GM19351 (cell line): ENCODE results near the gene MCOLN3.

ENCODE experiments used
- ATAC-seq: cut with Tn5 transposase; IDR thresholded peaks from one replicate; pipeline ENCODE4 v1.9.1; 2021; ENCODE audit warnings: mild to moderate bottlenecking, moderate library complexity; ENCODE audit not compliant: unreplicated experiment

The MCOLN3 gene, protein sequence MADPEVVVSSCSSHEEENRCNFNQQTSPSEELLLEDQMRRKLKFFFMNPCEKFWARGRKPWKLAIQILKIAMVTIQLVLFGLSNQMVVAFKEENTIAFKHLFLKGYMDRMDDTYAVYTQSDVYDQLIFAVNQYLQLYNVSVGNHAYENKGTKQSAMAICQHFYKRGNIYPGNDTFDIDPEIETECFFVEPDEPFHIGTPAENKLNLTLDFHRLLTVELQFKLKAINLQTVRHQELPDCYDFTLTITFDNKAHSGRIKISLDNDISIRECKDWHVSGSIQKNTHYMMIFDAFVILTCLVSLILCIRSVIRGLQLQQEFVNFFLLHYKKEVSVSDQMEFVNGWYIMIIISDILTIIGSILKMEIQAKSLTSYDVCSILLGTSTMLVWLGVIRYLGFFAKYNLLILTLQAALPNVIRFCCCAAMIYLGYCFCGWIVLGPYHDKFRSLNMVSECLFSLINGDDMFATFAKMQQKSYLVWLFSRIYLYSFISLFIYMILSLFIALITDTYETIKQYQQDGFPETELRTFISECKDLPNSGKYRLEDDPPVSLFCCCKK

DNA sequence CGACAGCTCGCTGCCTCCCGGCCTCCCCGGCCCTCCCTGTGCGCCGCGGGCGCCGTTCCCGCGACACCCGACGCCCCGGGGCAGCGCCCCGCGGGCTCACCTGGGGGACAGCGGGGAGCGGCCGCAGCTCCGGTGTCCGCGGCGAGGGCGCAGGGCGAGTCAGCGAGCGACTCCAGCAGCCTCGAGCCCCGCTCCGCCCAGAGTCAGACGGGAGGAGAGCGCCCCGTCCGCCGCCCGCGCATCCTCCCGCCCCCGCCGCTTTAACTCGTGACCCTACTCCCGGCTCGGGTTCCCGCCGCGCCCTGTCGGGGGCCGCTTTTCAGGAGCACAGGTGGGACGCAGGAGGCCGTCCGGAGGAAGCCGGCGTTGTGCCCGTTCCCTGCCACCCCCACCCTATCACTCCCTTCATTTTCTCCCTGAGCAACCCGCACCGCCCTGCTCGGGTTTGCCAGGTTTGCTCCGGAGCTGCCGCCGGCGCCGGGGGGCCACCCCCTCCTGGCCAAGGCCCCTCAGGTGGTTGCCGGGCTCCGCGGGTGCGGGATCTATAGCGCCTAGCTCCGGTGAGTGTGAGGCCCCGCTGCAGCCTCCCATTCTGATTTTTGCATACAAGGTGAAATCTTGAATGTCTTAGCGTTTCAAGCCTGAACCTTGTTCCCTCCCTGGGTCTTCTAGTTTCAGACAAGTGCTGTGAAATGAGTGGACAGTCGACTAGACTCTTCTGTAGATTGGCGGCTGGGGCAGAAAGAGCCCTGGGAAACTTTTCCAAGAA, at the start of gene MCOLN3:
Gene MCOLN3 (minus strand): TSS at position 205 of the 769 bp plus-strand sequence. CDS start 3,140 bp downstream, outside the sequence.
- peak; percentile 67 for ATAC-seq

DNA sequence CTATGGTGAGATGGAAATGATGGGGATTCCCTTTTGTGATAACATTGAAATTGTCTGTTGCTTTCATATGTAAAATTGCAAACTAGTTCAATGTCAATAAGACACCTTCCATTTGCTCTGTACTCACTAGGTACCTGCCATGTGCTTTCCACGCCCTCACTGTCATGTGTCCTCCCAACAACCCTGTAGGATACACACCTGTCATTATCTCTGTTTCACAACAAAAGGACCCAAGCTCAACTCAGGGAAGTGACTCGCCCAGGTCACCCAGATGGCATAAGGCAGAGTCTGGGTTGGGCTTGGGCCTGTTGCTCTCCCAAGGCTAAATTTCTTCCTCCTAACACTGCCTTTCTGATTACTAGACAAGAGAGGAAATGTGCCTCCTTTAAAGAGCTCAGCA, 45.3 kb upstream of the MCOLN3 start:
- no peak for ATAC-seq

DNA sequence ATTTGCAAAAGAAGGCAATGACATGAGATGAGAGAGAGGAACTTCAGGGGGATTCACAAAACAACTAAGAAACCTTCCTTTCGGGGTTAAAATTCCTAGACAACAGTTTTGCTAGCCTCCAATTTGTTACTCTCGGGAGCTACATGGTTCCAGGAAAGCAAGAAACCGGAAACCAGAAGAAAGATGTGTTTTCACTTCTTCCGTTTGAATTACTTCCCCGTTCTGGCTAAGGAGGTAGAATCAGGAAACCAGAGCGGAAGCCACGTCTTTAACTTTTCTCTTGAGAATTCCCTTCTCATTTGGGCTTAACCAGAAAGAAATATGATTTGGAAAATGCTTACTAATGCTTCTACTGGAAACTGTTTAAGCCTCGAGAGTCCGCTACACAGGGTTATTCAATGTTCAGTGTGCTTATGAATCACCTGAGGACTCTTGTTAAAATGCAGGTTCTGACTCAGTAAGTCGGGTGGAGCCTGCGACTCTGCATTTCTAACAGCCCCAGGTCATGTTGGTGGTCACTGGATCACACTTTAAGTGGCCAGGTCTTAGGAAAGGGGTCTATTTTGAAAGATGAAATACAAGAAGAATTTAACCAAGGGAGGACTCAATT, 43.5 kb upstream of the MCOLN3 start:
- ATAC-seq = no peak

DNA sequence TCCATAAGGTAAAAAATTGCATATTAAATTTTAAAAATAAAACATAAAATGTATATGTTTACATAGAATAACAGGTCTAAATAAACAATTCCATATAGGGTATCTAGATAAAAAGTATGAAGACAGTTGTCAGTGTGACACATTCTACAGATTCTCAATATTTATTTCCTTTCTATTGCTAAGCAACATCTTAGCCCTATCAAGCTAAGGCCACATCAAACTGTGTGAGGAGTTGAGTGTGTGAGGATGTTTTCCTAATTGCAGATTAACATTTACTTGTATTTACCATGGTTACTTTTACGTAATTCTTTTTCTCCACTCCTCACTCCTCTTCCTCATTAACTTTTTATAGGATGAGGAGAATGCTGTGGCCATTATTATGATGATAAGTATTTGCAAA, 41.9 kb upstream of the MCOLN3 start:
- ATAC-seq = no peak

DNA sequence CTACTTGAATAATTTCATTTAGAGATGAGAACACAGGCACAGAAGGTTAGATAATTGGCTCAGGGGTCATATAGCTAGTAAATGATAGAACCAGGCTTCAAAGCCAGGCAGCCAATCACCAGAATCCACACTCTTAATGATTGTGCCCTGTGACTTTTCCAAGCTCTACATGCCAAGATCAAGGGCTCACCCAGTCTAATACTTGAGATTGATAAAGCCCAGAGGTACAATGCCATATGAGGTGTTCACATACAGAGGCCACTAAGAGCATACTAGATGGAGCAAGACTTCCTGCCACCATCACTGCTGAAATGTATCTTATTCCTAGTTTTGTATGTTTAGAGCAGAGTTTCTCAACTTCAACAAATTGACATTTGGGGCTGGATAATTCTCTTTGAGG, 40.9 kb upstream of the MCOLN3 start:
- ATAC-seq = no peak

DNA sequence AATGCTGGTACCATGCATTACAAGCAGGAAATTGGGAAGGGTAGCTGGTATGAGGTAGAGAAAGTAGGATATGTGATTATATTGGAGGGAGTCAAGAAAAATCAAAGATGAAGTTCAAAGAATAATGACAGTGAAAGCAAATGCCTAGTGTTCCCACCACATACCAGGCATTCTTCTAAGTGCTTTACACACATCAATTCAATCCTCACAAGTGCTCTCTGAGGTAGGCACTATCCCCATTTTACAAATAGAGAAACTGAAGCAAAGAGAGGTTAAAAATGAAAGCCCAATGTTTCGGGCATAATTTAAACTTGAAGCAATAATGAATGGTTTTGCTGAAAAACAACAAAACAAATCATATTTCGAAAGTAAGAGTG, 40.1 kb upstream of the MCOLN3 start:
- no peak for ATAC-seq

DNA sequence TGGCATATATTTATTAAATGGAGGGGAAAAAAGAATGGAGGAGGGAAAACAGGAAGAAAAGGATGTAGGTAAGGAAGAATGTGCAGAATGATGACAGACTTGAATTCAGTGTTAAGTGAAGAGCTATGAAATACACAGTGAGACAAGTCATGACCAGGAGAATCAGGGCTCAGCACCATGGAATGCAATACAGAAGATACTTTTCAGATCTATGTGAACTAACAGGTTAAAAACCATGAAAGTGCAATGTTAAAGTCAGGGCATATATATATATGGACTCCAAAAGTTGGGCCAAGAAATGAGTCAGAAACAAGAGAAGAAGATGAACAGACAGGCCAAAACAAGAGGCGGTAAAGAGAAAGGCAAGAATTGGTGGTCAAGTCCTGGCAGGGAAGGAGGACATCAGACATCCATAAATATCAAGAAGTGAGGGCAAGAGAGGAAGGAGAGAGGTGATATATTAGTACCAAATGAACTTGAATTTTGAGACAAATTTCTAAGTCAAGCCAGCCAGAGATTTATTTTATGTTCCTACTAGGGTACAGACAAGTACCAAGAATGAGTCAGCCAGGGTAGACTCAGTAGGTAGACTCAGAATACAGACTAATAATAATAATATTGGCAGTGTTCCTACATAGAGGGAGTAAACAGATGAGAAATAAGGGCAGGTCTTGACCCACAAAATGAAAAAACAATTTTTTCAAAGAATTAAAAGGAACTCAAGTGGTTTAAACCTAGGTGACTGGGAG, 39.5 kb upstream of the MCOLN3 start:
- ATAC-seq = no peak

DNA sequence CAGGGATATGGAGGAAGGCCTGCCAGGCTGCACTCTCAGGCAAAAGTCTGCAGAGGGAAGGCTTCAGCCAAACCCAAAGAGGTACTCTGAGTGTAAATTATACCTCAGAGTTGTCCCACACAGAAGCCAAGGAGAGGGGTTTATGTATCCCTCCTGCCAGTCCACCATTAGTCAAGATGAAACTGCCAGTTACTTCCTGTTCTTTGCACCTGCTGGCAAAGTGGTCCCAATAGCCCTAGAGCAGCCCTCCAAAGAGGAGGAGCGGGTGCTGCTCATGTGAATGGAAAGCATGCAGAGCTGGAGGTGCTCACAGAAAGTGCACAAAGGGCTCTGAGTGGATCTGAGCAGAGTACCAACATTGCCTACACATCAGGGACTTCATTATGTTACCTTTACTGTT, 37.1 kb upstream of the MCOLN3 start:
- ATAC-seq = no peak

DNA sequence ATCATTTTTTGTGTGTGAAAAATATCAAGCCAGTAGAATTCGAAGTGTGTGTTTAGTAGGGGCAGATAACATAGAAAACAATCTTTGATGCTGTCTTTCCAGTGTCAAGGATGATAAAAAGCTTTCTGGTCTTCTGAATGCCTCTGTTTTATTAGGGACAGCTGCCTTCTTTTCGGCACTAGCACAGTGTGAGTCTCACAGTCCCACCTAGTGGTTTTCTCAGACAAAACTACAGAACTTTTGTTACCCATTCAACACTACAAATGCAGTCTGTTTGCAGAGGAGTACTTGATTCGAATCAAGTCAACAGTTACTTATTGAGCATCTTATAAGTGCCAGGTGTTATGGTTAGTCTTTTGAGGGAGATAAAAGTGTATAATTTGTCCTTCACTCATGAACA, 30.6 kb upstream of the MCOLN3 start:
- ATAC-seq = no peak

DNA sequence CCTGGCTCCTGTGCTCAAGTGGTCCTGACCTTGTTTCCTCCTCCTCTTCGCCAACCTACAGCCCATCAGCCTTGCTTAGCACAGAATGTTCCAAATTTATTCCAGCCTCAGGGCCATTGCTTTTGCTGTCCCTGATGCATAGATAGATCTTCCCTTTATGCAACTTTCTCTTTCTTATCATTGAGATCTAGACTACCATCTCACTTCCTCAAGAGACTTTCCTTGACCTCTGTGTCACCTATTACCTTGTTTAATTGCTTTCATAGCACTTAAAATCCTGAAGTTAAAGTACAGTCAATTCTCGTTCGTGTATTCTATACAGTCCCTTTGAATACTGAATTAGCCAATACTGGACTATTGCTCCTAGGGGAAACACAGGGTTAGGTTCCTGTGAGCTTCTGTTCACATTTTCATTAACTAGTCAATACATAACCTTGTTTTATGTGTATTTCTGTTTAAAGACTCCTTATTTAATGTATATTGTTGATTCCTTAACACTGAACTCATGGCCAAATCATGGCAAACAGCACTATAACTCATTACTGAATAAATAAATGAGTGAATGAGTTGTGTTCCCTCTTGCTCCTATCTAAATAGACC, 26.2 kb upstream of the MCOLN3 start:
- no peak for ATAC-seq

DNA sequence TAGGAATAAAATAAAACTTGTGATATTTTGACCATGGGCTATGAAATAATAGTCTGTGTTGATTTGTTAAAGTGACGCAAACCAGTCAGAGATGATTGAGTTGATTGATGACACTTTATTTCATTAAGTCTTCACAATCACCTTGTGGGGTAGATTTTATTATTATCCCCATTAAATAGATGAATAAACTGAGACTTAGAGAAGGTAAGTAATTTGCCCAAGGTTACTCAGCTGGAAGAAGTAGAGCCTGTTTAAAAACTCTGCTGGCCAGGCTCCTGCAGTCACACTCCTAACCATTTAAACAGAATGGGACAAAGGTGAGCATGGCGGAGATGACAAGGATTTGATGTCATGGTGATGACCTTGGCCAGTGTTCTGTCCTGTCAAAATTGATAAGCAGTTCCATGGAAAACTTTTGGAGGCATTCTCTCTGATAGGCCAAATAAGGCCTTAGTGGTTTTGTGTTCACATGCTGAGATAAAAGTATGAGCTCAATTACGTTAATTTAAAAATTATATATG, 22.7 kb upstream of the MCOLN3 start:
- ATAC-seq = no peak

DNA sequence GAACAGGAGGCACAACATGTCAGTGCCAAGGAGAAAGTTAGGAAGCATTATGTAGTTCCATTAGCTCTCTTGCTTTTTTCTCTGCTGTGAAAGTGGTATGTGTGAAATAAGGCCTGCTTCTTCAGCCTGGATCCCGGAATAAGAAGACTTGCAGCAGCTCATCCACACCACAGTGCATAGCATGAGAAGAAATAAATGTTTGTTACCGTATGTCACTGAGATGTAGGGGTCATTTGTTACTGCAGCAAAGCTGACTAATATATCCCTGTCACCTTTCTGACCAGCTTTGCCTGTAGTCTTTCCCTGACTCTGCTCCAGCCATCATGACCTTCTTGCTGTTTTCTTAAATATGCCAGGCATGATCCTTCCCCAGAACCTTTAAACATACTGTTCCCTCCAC, 20.5 kb upstream of the MCOLN3 start:
- no peak for ATAC-seq

DNA sequence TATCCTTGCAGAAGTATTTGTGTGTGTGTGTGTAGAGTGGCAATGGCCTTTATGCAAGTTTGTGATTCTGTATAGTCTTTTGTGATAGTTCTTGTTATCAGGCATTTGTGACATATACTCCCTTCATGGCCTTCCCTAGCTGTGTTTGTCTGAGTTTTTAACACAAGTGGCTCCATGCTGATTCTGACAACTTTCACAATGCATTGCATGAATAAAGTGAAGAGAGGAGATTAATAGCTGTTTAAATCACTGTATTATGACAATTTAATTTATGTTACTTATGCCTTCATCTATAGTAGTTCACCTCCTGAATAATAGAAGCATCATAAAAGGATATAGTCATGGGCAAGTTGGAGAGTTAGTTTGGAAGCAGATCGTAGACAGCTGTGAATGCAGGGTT, 17.2 kb upstream of the MCOLN3 start:
- ATAC-seq = no peak

DNA sequence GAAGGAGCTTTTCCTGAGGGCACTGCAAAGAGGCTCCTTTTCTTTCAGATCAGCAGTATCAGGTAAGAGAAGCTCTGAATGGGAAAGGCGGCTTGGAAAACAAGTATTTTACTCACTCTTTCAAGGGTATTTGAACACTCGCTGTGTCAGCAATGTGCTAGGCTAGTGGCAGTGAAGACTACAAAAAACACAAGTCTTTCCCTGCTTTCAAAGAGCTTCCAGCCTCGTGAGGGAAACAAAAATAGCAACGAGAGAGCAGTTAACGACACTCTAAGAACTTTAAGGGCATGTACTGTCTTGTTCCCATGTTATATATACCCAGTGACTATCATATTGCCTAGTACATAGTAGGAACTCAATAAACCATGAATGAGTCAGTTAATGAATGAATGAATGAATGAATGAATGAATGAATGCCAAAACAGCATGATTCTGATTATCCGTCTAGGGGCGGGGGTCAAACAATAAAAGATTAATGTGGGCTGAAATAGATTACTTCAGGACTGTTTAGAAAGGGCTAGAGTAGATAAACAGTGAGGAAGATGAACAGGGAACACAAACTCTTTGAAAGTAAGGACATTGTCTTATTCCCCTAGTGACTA, 14.2 kb upstream of the MCOLN3 start:
- ATAC-seq = no peak

DNA sequence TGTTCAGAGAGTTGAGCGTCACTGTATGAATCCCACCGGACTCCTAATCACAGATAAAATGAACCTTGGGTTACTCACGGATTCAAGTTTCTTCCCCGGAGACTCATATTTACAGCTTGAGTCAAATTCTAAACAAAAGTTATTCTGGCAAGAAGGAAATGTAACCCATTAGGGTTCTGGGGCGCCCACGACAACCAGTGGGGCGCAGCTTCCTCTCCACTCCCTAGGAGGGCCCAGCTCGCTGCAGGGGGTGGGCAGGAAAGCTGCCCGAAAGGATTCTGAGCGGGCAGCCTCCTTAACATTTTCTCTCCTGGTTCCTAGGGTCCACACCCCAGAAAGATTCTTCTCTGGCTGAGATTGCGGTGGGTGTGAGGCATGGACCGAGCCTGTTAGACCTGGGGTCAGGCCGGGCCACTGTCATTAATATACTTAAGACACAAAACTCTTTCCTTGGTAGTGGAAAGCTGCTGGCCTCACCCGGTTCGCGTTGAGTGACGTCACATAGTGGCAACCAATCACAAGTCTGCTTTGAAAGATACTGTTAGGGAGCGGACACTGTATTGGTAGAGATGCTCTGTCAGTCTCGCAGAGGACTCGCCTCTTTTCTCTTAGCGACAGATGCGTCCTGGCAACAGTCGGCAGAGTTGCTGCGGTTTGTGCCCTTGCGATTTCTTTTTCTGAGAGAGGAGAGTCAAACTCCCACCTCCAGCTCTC, 13.6 kb upstream of the MCOLN3 start:
- peak; percentile 99 for ATAC-seq

DNA sequence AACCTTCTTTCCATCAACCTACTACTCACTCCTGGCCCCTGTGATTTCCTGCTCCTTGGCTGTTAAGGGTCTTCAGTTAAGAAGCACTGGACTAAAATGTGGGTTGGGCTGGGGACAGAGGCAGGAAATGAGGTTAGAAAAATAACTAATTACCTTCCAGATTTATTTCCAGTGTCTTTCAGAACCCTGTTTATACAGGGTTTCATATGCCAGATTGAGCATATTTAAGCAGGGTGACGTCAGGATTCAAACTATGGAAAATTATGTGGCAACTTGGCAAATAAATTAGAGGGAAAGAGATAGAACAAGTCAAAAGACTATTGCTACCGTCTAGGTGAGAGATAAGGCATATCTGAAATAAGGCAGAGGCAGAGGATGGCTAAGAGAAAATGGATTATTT, 11.7 kb upstream of the MCOLN3 start:
- no peak for ATAC-seq

DNA sequence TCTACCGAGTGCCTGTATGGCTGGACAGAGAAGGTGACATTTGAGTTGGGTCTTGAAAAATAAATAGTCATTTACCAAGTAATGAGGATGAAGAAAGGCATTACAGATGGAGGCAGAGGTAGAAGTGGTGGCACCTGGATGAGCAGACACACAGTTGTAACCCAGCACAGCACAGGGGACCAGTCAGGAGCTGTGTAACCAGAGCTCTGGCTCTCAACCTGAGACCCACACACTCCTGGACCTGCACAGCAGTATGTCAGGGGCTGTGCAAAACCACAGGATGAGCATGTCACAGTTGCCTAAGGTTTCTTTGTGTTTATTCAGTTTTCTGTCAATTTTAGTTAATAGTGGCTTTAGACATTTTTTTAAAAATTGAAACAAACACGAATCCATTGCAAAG, 11.3 kb upstream of the MCOLN3 start:
- ATAC-seq = no peak

DNA sequence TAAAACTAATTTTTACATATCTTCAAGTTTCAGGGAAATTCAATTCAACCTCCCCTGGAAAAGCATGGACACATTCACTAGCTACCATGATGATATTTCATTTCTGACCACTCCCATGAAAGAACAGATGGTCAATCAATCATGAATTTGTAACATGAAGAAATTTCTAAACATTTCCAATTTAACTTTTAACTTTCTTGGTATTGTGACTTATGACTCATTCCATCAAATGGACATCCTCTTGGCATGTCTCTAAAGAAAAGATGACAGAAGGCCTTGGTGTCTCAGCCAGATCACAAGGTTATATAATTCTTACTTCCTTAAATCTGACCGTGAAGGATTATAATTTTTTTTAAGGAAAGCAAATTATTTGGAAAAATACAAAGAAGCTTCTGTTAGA, 10.5 kb upstream of the MCOLN3 start:
- ATAC-seq = no peak

DNA sequence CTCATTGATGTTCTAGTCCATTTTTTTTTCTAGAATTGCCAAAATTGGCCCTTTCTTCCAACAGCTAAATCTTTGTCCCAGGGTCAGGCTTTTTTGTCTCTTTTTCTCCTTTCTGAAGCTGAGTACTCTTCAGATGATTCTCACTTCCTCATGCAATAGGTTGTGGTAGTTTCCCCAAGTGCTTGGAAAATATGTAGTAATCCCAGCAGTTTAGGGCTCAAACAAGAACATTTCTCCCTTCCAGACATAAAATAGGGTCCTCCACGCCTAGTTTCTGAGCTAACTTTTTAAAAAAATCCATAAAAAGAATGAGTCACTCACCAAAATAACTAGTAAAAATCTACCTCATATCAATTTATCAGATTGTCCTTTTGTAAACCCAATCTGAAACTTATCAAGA, 10.0 kb upstream of the MCOLN3 start:
- no peak for ATAC-seq
